Endothelial cell of umbilical vein (primary cell): ENCODE measurements around the gene KLF13. TPM values are rescaled to one million over a fixed set of nuclear protein-coding genes. Genes with fewer than 3 reads are reported as not detected.

Experiments
- BruUV-seq: library from RNA; stranded (reverse); fragments of 400-500 nt; replicated peaks from 2 replicates; lab custom pipeline; 2021; lab: Mats Ljungman, UMichigan
- CTCF ChIA-PET: fragments of 300-600, 350-600 bp; sonication (Branson Sonifier 250); formaldehyde crosslinking; loops from one replicate; lab custom pipeline; 2021; ENCODE audit warnings: antibody characterized with exemption, inconsistent platforms; lab: Charles Lee
- POLR2A ChIA-PET: fragments of 300-600, 350-600 bp; sonication (Branson Sonifier 250); formaldehyde crosslinking; loops from one replicate; lab custom pipeline; 2021; ENCODE audit warnings: antibody characterized with exemption, inconsistent platforms; lab: Charles Lee
- DNase-seq: peaks from one replicate; pipeline ENCODE4 v3.0.0-alpha.2; 2011; ENCODE audit warnings: low read depth, low spot score
- FAIRE-seq: peaks from 2 replicates; lab custom pipeline; 2011; peaks lifted over from hg19 to GRCh38; lab: Jason Lieb, UNC
- H2AFZ ChIP-seq: 2 replicates; pipeline ENCODE4 v1.6.0; 2012; ENCODE audit warnings: low read depth, low read length, control low read depth, inconsistent platforms
- H3K27ac ChIP-seq: 2 replicates; pipeline ENCODE4 v1.5.1; 2011; ENCODE audit warnings: low read depth, mild to moderate bottlenecking, control low read depth, low read length, moderate library complexity; ENCODE audit not compliant: insufficient read depth
- H3K27me3 ChIP-seq, 2 experiments: 2 replicates each; pipeline versions ENCODE4 v1.6.0 to v1.6.1; 2011; ENCODE audit warnings: low read length in 2 of 2, mixed read lengths in 1 of 2; ENCODE audit not compliant: control insufficient read depth in 2 of 2, insufficient read depth in 2 of 2
- H3K36me3 ChIP-seq, 2 experiments: 2 replicates in 1 of 2; 3 replicates in 1 of 2; pipeline ENCODE4 v1.5.1; 2011; ENCODE audit warnings: low read length in 2 of 2, mild to moderate bottlenecking in 1 of 2, moderate library complexity in 1 of 2; ENCODE audit not compliant: control insufficient read depth in 2 of 2, insufficient read depth in 2 of 2; ENCODE audit errors: extremely low read depth in 1 of 2
- H3K4me1 ChIP-seq: 3 replicates; pipeline ENCODE4 v1.5.1; 2011; ENCODE audit warnings: mild to moderate bottlenecking, low read length; ENCODE audit not compliant: control insufficient read depth, insufficient read depth; ENCODE audit errors: extremely low read depth
- H3K4me2 ChIP-seq: 2 replicates; pipeline ENCODE4 v1.6.1; 2011; ENCODE audit warnings: low read length, control low read depth, mixed read lengths; ENCODE audit not compliant: insufficient read depth
- H3K4me3 ChIP-seq, 3 experiments: fragments of 200-600 bp in 1 of 3; sonication (generic), shearing (Covaris generic) in 1 of 3; replicated peaks in 1 of 3; 2 replicates each; pipeline ENCODE4 v1.5.1; 2011 to 2016; ENCODE audit warnings: control low read depth in 3 of 3, low read length in 3 of 3, mild to moderate bottlenecking in 2 of 3, inconsistent platforms in 1 of 3, low read depth in 1 of 3, moderate library complexity in 1 of 3; ENCODE audit not compliant: insufficient read depth in 1 of 3
- H3K79me2 ChIP-seq: 2 replicates; pipeline ENCODE4 v1.6.0; 2012; ENCODE audit warnings: low read length, inconsistent platforms; ENCODE audit not compliant: control insufficient read depth, insufficient read depth
- H3K9ac ChIP-seq: replicated peaks from 2 replicates; pipeline ENCODE3; 2011; ENCODE audit warnings: low read length, control low read depth; ENCODE audit not compliant: insufficient read depth; ENCODE audit errors: extremely low read depth
- H3K9me1 ChIP-seq: replicated peaks from 3 replicates; pipeline ENCODE4 v1.6.0; 2011; ENCODE audit warnings: mild to moderate bottlenecking, low read length; ENCODE audit not compliant: control insufficient read depth, insufficient read depth; ENCODE audit errors: extremely low read depth
- H3K9me3 ChIP-seq: replicated peaks from 2 replicates; pipeline ENCODE4 v1.5.1; 2012; ENCODE audit warnings: low read length, inconsistent platforms; ENCODE audit not compliant: control insufficient read depth, insufficient read depth
- H4K20me1 ChIP-seq: replicated peaks from 2 replicates; pipeline ENCODE3; 2011; ENCODE audit warnings: mild to moderate bottlenecking, low read length; ENCODE audit not compliant: control insufficient read depth, insufficient read depth; ENCODE audit errors: extremely low read depth
- EZH2 ChIP-seq: IDR thresholded peaks from 2 replicates; pipeline ENCODE4 v1.6.1; 2012; ENCODE audit warnings: borderline replicate concordance, low read depth, mild to moderate bottlenecking, moderate library complexity, low read length, inconsistent platforms; ENCODE audit not compliant: severe bottlenecking
- FOS ChIP-seq: IDR thresholded peaks from 2 replicates; pipeline ENCODE4 v1.6.1; 2011; ENCODE audit warnings: mild to moderate bottlenecking, low read length, moderate library complexity, borderline replicate concordance; ENCODE audit not compliant: insufficient read depth
- GATA2 ChIP-seq: IDR thresholded peaks from 2 replicates; pipeline ENCODE4 v1.7.0; 2011; ENCODE audit warnings: low read depth, mild to moderate bottlenecking, moderate library complexity, mixed read lengths, low read length; ENCODE audit not compliant: insufficient read length, insufficient read depth
- JUN ChIP-seq: IDR thresholded peaks from 2 replicates; pipeline ENCODE4 v1.6.1; 2011; ENCODE audit warnings: borderline replicate concordance, low read depth; ENCODE audit not compliant: insufficient read length, insufficient read depth
- MYC ChIP-seq: IDR thresholded peaks from one replicate; pipeline ENCODE4 v1.6.1; 2011; ENCODE audit warnings: mild to moderate bottlenecking, low read depth, low read length
- POLR2A ChIP-seq: IDR thresholded peaks from 2 replicates; pipeline ENCODE4 v1.6.1; 2012; ENCODE audit warnings: low read depth, mild to moderate bottlenecking, control low read depth, low read length
- POLR2AphosphoS5 ChIP-seq: IDR thresholded peaks from 2 replicates; pipeline ENCODE4 v1.6.1; 2012; ENCODE audit warnings: low read depth, mild to moderate bottlenecking, control low read depth, low read length, moderate library complexity; ENCODE audit not compliant: insufficient read depth
- dilution Hi-C: fragments of 300-500 bp; cut with MboI; formaldehyde crosslinking; loops from one replicate; pipeline ENCODE4 v1.15.0; 2019; ENCODE audit warnings: low sequenced_read_pairs; ENCODE audit not compliant: extremely low pct_ligation_motif_present
- intact Hi-C: fragments of 100-400 bp; cut with micrococcal nuclease; formaldehyde crosslinking; loops from one replicate; pipeline ENCODE4 v1.10.0; 2022
- polyA plus RNA-seq, 4 experiments: library from polyadenylated mRNA; depleted of rRNA in 3 of 4; stranded (reverse) in 3 of 4; unstranded in 1 of 4; fragments of >200 nt; gene quantifications; 2 replicates each; pipeline versions ENCODE4 v1.2.1 to v1.2.3, GENCODE V29; 2011 to 2012; ENCODE audit warnings: missing spikeins in 1 of 4
- total RNA-seq: library from RNA; stranded (reverse); gene quantifications from 2 replicates; pipeline ENCODE4 v1.2.3, GENCODE V29; 2021
- TF ChIP-seq, protein P1 (sequence below), 2 donors: IDR thresholded peaks; 1 replicate in 1 of 2; 2 replicates in 1 of 2; pipeline ENCODE4 v1.5.1; 2011; ENCODE audit warnings: low read length in 2 of 2, mild to moderate bottlenecking in 2 of 2, moderate library complexity in 2 of 2, control low read depth in 1 of 2, inconsistent platforms in 1 of 2, low read depth in 1 of 2; ENCODE audit not compliant: insufficient read depth in 1 of 2; ENCODE audit errors: extremely low read depth in 1 of 2
- TF ChIP-seq, protein P2 (sequence below): IDR thresholded peaks from 2 replicates; pipeline ENCODE4 v1.6.1; 2011; ENCODE audit not compliant: insufficient read depth, insufficient read length

KLF13 gene
- total and polyA plus RNA-seq, 2 donors (not counting 3 experiments of a cell fraction or from before 2014, with no cell fraction given), result 10.1 to 31.9 TPM

DNA sequence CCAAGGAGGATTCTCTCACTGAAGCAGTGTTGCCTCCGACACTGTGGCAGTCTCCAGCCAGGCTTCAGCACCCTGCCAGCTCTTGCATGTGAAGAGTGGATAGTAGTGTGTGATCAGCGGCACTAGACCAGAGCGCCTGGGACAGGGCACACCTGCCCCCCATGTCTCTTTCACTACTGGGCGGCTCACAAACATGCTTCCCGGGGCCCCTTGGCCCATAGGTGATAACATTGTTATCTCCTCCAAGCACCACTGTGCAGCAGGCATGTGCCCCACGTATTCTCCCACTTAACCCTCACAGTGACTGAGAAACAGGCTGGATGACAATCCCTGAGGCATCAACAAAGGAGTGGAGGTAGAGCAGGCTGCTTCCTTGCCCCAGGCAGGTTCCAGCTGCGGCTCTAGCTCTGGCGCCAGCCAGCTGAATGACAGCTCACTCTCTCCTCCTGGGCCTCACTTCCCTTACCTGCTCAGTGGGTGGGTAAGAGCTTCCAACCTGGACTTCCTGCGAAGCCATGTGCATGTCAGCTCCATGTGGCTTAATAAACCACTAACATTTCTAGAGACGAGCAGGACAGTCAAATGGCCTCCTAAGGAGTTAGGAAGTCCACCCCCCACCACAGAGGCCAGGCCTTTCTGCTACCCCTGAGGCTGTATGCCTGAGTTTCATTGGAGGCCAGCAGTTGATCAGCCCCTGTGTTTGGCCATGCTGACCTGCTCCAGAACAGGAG lies 37.8 kb downstream of the KLF13 start:
- H2AFZ ChIP-seq, result no peak overlapping the region
- ChIA-PET CTCF (interaction anchor here (1.0 to 2.9 kb wide), 3 partner anchors 9 to 70 kb away, joined by 3 to 12 read pairs (median 9); no protein-coding TSS in a partner anchor), POLR2A (no interaction called here)
- H3K27me3 ChIP-seq, result no peaks in the 10 kb centered on the region
- H3K4me1 ChIP-seq, result peaks cover 7% of the 10 kb centered on the region
- no peaks in the 10 kb centered on the region for H4K20me1 ChIP-seq
- no TSS peak for BruUV-seq
- no peak overlapping the region for H3K4me3 ChIP-seq
- H3K4me2 ChIP-seq, result no peak overlapping the region
- no peaks in the 10 kb centered on the region for H3K9me3 ChIP-seq
- DNase-seq, result no peak
- H3K27ac ChIP-seq, result no peak overlapping the region
- no peak overlapping the region for H3K9ac ChIP-seq
- no peak for TF ChIP-seq GATA2
- TF ChIP-seq POLR2A, result no peak
- TF ChIP-seq EZH2, result no peak
- TF ChIP-seq, protein P1, sequence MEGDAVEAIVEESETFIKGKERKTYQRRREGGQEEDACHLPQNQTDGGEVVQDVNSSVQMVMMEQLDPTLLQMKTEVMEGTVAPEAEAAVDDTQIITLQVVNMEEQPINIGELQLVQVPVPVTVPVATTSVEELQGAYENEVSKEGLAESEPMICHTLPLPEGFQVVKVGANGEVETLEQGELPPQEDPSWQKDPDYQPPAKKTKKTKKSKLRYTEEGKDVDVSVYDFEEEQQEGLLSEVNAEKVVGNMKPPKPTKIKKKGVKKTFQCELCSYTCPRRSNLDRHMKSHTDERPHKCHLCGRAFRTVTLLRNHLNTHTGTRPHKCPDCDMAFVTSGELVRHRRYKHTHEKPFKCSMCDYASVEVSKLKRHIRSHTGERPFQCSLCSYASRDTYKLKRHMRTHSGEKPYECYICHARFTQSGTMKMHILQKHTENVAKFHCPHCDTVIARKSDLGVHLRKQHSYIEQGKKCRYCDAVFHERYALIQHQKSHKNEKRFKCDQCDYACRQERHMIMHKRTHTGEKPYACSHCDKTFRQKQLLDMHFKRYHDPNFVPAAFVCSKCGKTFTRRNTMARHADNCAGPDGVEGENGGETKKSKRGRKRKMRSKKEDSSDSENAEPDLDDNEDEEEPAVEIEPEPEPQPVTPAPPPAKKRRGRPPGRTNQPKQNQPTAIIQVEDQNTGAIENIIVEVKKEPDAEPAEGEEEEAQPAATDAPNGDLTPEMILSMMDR (IDR thresholded peaks at IDR 0.05; ENCODE audit: extremely low read depth in 1 of 2, insufficient read depth in 1 of 2, low read depth in 1 of 2, low read length in 2 of 2), result no peak
- no peak for TF ChIP-seq POLR2AphosphoS5
- TF ChIP-seq, protein P2, sequence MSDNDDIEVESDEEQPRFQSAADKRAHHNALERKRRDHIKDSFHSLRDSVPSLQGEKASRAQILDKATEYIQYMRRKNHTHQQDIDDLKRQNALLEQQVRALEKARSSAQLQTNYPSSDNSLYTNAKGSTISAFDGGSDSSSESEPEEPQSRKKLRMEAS, result no peak
- no peak for TF ChIP-seq FOS
- no peak for TF ChIP-seq JUN
- TF ChIP-seq MYC, result no peak
- dilution Hi-C loops (no loop called here), intact Hi-C loops (loop anchor here (5.0 kb wide), 1 partner anchor 37 kb away; the partner anchor contains the start of gene KLF13)
- H3K36me3 ChIP-seq, result no peaks in the 10 kb centered on the region
- H3K79me2 ChIP-seq, result peaks cover 10% of the 10 kb centered on the region
- no peaks in the 10 kb centered on the region for H3K9me1 ChIP-seq
- FAIRE-seq, result no peak
